HG03558 (cell line): ENCODE results near the gene TMEM39B.
"Not testable (repeated sequence)": the region's sequence is repeated elsewhere in the genome, so short reads cannot be mapped to it uniquely, and the experiment has no call there.

Experiments
- ATAC-seq: cut with Tn5 transposase; IDR thresholded peaks from one replicate; pipeline ENCODE4 v1.9.1; 2021; ENCODE audit warnings: moderate number of reproducible peaks; ENCODE audit not compliant: unreplicated experiment; ENCODE audit errors: extremely low read depth

Gene TMEM39B

DNA sequence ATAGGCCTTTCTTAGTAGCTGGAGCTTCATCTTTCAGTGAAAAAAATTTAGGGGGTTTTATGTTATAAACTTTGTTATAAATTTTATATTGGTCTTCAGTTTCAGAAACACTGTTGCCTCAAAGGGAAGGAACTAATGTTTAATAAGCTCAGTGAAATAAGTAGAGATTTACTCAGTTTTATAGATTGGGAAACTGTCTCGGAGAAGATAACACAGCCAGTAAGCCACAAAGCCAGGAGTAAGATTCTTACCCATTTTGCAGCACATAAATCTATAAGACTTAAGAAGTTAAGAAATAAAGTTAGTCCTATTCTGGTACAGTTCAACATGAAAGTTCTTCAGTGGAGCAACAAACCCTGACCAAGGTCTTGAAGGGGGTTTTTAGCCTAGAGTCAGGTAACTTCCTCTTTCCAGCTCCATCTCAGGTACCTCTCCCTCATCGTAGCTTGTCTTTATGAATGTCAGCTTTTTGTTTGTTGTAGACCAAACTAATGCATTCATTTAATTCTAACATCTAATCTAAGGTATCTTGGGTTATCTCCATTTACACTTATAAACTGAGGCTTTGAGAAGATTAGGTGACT is 38.4 kb downstream of the TMEM39B start:
- ATAC-seq: no peak

DNA sequence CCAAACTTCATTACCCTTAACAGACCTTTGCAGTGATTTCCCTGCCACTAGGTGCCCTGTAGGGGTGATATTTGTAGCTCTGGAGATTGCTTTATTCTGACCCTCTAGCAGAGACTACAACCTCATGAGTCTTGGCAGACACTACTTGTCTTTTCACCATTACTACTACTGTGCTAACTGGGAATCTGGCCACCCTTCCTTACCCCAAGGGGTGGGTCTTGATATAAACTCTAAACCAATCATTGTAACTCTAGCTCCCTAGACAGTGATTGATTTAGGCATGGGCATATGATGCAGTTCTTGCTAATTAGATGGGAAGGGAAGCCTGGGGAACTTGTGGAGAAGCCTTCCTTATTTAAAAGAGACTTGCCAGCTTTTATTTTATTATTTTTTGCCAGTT is 39.0 kb downstream of the TMEM39B start:
- no peak for ATAC-seq

DNA sequence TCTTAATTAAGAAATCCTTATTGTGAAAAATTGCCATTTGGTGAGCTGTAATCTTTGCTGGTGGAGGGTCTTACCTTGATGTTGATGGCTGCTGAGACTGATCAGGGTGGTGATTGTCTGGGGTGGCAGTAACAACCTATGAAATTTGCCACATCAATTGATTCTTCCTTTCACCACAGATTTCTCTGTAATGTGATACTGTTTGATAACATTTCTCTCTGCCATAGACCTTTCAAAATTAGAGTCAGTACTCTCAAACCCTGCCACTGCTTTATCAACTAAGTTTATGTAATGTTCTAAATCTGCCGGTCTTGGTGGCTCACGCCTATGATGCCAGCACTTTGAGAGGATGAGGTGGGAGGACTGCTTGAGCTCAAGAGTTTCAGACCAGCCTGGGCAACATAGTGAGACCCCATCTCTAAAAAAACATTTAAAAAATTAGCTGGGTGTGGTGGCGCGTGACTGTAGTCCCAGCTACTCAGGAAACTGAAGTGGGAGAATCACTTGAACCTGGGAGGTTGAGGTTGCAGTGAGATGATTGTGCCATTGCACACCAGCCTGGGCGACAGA is 40.2 kb downstream of the TMEM39B start:
- no peak for ATAC-seq

DNA sequence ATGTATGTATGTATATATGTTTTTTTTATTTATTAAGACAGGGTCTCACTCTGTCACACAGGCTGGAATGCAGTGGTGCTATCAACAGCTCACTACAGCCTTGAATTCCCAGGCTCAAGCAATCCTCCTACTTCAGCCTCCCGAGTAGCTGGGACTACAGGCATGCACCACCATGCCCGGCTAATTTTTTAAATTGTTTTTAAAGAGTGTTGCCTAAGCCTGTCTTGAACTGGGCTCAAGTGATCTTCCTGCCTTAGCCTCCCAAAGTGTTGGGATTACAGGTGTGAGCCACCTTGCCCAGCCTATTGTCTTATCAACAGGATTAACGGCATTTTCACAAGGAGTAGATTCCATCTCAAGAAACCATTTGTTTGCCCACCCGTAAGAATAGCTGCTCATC is 40.7 kb downstream of the TMEM39B start:
- not testable (repeated sequence) for ATAC-seq

DNA sequence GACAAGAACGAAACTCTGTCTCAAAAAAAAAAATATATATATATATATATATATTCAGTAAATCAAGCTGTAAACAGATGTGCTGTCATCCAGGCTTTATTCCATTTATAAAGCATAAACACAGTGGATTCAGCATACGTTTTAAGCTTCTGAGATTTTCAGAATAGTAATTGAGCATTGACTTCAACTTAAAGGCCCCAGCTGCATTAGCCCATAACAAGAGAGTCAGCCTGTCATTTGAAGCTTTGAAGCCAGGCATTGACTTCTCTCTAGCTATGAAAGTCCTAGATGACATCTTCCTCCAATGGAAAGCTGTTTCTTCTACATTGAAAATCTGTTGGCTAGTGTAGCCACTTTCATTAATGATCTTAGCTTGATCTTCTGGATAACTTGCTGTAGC is 41.7 kb downstream of the TMEM39B start:
- ATAC-seq: no peak

DNA sequence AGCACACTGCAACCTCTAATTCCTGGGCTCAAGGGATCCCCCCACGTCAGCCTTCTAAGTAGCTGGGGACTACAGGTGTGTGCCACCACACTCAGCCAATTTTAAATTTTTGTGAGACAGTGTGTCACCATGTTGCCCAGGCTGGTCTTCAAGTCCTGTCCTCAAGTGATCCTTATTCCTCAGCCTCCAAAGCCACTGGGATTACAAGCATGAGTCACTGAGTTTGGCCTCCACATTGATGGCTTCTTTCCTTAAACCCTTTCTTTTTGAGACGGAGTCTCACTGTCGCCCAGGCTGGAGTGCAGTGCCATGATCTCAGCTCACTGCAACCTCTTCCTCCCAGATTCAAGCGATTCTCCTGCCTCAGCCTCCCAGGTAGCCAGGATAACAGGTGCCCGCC is 42.8 kb downstream of the TMEM39B start:
- ATAC-seq: no peak

DNA sequence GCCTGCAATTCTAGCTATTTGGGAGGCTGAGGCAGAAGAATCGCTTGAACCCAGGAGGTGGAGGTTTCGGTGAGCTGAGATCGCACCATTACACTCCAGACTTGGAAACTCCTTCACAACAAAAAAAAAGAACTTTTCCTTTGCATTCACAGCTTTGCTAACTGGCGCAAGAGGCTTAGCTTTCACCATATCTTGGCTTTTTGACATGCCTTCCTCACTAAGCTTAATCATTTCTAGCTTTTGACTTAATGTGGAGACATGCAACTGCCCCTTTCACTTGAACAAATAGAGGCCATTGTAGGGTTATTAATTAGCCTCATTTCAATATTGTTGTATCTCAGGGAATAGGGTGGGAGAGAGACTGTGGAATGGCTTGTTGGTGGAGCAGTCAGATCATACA is 43.8 kb downstream of the TMEM39B start:
- ATAC-seq: no peak

DNA sequence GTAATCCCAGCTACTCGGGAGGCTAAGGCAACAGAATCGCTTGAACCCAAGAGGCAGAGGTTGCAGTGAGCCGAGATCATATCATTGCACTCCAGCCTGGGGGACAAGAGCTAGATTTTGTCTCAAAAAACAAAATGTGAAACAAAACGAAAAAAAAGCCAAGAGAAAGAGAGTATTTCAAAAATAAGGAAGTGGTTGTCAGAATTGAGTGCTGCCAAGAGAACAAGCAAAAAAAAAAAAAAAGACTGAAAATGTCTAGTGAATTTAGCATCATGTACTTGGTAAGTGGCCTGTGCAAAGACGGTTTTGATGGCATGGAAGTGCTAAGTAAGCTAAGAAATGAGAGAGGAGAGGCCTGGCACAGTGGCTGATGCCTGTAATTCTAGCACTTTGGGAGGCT is 49.4 kb downstream of the TMEM39B start:
- ATAC-seq: no peak

DNA sequence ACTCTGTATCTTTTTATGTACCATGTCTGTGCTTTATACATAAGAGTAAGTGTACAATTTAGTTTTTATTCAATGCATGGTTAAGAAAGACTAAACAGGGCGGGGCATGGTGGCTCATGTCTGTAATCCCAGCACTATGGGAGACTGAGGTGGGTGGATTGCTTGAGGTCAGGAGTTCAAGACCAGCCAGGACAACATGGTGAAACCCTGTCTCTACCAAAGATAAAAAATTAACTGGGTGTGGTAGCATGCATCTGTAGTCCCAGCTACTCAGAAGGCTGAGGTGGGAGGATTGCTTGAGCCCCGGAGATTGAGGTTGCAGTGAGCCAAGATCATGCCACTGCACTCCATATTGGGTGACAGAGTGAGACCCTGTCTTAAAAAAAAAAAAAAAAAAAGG is 50.6 kb downstream of the TMEM39B start:
- ATAC-seq: not testable (repeated sequence)

DNA sequence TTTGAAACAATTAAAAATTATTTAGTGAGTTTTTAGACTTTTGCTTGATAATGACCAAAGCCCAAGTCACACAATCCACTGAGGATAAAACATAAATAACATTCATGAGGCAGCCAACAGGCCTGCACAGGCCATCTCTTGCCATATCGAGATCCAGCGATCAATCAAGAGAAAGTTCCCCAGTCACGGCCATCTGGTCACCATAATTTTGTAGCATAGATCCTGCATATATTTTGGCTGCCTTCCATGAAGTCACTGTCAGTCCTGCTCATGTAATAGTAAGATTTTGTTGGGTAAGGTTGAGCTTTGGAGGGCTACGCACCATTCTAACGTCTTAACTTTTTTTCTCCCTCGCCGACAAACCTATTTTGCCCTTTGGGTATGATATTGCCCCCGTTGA is 52.6 kb downstream of the TMEM39B start:
- no peak for ATAC-seq

DNA sequence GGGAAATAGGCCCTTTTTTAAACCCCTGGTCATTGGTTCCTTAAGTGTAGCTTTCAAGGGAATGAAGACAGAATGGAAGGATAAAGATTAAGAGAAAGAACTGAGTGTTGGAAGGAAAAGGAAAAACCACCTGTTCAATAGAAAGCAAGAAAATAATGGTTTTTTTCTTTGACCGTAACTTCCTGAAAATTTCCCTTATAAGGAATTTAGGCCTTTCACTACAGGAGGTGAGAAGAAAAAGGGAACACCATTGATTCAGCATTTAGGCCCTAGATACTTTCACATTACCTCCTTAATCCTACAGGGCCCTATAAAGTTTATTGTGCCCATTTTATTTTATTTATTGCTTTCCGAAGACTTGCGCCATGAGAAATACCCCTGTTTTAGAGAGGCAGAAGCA is 54.0 kb downstream of the TMEM39B start:
- ATAC-seq: no peak

DNA sequence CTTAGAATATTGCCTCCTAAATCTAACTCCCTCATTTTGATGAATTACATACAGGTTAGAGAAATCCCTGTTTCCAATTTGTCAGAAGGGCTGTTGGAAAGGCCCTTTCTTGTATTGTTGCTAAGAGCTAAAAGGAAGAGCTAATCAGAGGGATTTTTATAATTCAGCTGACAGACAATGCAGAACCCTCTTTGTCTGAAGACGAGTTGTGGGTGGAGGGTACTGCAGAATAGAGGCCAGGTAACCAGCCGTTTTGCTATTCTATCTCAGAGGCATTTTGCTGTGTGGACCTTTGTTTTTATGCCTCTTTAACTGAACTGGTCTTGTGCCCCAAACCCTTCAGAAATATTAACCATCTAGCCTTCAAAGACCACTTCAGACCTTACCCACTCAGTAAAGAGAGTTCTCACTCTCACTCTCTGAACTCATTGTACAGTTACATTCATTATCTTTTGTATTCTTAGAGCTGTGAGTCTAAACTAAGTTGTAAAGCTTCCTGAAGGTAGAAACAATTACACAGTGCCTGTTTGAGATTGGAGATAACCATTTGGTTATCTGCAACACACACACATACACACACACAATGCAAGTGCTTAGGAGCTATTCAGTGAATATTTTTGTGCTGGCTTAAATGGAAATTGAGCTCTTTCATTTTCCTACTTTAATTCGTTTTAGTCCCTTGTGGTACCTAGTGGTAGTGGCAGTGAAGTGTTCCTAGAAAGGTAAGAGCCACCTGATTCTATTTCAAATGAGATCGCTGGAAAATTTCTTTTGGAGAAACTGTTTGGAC is 54.9 kb downstream of the TMEM39B start:
- no peak for ATAC-seq

DNA sequence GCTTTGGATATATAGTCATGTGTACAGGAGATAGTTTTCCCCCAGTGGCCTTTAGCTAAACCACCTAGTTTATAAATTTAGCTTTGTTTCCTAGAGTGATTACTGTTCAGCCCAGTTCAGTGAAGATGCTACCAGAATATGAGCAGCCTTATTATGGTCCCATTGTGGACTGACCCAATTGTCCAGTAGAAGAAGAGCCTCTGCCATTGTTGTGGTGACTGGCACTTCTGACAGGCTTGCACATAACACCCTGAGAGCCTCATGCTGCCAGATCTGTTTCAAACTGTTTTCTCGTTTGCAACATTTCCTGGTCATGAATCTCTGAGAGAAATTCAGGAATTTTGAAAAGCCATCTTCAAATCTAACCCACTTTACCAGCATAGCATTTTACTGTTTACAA is 55.7 kb downstream of the TMEM39B start:
- no peak for ATAC-seq

DNA sequence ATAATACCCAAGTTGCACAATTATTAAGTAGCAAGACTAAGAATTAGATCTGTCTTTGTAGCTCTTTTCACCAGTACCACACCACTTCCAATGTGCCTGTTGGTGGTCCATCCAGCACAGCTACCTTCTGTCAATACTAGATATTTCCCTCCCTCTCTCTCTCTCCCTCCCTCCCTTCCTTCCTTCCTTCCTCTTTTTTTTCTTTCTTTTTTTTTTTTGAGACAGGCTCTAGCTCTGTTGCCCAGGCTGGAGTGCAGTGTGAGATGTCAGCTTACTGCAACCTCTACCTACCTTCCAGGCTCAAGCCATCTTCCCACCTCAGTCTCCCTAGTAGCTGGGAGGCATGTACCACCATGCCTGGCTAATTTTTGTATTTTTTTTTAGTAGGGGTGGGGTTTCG is 56.2 kb downstream of the TMEM39B start:
- ATAC-seq: no peak

DNA sequence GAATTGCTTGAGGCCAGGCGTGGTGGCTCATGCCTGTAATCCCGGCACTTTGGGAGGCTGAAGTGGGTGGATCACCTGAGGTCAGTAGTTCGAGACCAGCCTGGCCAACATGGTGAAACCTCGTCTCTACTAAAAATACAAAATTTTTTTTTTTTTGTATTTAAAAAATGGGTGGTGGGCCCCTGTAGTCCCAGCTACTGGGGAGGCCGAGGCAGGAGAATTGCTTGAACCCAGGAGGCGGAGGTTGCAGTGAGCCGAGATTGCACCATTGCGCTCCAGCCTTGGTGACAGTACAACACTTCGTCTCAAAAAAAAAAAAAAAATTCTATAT is 61.2 kb downstream of the TMEM39B start:
- ATAC-seq: not testable (repeated sequence)

DNA sequence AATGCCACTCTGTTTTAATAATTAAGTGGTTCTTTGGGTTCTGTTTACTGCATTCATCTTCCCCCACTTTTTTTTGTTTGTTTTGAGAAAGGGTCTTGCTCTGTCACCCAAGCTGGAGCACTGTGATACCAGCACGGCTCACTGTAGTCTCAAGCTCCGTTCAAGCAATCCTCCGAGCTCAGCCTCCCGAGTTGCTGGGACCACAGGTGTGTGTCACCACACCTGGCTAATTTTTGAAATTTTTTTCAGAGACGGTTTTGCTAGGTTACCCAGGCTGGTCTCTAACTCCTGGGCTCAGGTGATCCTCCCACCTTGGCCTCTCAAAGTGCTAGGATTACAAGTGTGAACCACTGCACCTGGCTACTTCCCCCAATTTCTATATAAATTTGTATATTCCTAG is 64.4 kb downstream of the TMEM39B start:
- no peak for ATAC-seq

DNA sequence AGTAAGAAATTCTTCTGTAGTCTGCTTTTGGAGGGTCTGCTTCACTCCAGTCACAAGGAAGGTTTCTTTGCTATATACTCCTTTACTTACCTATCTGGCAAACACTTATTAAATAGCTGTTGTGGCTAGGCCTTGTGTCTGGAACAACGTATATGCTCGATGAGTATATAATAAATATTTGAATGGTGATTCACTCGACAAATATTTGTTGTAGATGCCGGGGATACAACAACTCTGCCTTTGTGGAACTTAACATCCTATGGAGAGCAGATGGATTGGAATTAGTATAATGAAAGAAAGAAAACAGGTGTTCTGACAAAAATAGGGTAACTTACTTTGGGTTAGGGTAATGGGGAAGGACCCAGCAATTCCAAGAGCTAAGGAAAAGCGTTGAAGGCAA is 66.2 kb downstream of the TMEM39B start:
- no peak for ATAC-seq

DNA sequence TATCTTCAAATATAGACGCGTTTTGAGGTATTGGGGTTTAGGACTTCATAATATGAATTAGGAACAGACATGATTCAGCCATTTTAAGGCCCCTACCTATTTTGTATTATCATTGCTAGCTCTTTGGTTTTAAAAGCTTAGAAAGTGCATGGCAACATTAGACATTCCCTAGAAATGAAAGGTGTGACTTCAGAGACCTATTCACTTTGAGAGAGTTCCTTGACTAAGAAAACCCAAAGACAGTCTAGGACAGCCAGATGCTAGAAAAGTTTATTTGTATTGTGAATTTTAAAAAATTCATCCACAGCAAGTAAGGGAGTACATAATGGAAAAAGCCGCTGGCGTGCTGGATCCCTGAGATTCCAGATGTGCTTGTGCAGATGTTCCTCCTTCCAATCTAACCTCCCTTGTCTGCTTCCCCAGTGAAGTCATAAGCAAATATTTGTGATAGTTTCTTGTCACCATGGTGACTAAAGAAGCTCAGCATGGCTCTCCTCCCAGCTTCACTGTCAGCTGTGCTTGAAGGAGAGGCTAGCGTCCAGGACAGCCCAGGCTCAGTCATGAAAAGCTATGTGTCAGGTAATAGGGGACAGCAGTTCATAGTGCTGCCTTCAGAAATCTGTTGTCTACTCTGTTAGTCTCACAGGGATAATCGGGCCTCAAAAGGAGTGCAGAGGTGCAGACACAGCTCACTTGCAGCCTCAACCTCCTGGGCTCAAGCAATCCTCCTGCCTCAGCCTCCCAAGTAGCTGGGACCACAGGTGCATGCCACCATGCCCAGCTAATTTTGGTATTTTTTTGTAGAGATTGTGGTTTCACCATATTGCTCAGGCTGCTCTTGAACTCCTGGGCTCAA is 69.9 kb downstream of the TMEM39B start:
- no peak for ATAC-seq

DNA sequence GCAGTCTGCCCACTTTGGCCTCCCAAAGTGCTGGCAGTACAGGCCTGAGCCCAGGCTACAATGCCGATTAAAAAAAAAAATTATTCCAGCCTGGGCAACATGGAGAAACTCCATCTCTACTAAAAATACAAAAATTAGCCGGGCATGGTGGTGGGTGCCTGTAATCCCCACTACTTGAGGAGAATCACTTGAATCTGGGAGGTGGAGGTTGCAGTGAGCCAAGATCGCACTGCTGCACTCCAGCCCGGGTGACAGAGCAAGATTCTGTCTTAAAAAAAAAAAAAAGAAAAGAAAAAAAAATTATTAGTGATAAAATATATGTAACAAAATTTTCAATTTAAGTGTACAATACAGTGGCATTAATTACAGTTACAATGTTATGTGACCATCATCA is 70.6 kb downstream of the TMEM39B start:
- not testable (repeated sequence) for ATAC-seq

DNA sequence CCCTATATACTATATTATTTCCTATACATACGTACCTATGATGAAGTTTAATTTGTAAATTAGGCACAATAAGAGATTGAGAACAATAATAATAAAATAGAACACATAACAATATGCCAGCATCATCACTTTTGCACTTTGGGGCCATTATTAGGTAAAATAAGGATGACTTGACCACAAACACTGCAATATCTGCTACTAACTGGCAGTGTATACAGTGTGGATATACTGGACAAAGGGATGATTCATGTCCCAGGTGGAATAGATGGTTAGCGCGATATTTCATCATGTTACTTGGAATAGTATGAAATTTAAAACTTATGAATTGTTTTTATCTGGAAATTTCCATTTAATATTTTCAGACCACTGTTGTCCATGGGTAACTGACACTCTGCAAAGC is 71.3 kb downstream of the TMEM39B start:
- no peak for ATAC-seq

DNA sequence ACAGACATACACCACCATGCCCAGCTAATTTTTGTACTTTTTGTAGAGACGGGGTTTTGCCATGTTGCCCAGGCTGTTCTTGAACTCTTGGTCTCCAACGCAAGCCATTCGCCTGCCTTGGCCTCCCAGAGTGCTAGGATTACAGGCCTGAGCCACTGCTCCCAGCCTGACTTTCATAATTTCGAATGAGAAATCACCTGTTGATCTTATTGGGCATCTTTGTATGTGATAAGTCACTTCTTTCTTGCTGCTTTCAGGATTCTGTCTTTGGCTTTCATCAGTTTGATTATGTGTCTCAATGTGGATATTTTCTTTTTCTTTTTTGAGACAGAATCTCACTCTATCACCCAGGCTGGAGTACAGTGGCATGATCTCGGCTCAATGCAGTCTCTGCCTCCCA is 75.1 kb downstream of the TMEM39B start:
- not testable (repeated sequence) for ATAC-seq
